ENCODE measurements around the gene NPTXR.

DNA sequence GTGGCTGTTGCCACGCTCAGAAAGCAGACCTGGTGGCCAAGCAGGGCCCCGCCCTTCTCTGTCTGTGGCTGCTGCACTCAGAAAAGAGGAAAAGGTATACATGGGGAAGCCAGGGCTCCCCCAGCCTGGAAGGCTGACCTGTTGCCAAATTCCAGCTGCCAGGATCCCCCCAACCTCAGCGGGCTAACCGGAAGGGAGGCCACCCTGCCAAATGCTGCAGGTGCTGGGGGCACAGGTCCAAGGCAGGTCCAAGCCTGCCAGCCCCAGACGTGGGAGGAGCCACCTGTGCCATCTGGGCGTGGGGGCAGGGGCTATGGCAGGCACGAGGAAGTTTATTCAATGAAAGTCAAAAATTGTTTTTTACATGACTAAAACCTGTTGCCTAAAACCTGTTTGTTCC, 2.6 kb downstream of the NPTXR start:
- TF ChIP-seq CTCF (IDR thresholded peaks at IDR 0.05) = no peak
- TF ChIP-seq EP300 (IDR thresholded peaks at IDR 0.05) = no peak
